Measurements from ENCODE around the gene EGFR. TPM values are rescaled to one million over a fixed set of nuclear protein-coding genes. Genes with fewer than 3 reads are reported as not detected.

Gene EGFR
- polyA plus RNA-seq, 2 of the 4 experiments (the other 2 are of a cell fraction), result 59.5 to 63.8 TPM

DNA sequence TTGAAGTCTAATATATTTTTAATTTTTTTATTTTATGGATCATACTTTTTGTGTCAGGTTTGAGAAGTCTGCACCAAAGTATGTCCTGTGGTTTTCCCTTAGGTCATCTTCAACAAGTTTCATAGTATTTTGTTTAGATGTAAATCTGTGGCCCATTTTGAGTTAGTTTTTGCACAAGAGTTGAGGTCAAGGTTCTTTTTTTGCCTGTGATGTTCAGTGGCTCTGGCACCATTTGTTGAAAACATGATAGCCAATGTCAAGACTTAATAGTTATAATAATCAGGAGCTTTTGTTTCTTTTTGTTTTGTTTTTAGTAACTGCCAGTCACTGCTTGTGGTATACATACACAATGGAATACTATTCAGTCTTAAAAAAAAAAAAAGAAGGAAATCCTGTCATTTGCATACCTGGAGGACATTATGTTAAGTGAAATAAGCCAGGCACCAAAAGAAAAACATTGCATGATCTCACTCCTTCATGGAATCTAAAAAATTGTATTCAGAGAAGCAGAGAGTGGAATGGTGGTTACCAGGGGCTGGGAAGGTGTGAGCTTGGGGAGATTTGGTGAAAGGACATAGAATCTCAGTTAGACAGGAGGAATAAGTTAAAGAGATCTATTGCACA is 61.3 kb downstream of the EGFR start (continued):
- TF ChIP-seq, protein P1, sequence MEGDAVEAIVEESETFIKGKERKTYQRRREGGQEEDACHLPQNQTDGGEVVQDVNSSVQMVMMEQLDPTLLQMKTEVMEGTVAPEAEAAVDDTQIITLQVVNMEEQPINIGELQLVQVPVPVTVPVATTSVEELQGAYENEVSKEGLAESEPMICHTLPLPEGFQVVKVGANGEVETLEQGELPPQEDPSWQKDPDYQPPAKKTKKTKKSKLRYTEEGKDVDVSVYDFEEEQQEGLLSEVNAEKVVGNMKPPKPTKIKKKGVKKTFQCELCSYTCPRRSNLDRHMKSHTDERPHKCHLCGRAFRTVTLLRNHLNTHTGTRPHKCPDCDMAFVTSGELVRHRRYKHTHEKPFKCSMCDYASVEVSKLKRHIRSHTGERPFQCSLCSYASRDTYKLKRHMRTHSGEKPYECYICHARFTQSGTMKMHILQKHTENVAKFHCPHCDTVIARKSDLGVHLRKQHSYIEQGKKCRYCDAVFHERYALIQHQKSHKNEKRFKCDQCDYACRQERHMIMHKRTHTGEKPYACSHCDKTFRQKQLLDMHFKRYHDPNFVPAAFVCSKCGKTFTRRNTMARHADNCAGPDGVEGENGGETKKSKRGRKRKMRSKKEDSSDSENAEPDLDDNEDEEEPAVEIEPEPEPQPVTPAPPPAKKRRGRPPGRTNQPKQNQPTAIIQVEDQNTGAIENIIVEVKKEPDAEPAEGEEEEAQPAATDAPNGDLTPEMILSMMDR (IDR thresholded peaks at IDR 0.05), result no peak
- no peak for TF ChIP-seq FOSL2 (IDR thresholded peaks at IDR 0.05)
- TF ChIP-seq FOSL2 (CRISPR knock-in tag; IDR thresholded peaks at IDR 0.05), result no peak
- TF ChIP-seq HOXA7 (CRISPR knock-in tag; IDR thresholded peaks at IDR 0.05), result no peak
- no peak for TF ChIP-seq FOXS1 (CRISPR knock-in tag; IDR thresholded peaks at IDR 0.05)
- TF ChIP-seq, protein P2, sequence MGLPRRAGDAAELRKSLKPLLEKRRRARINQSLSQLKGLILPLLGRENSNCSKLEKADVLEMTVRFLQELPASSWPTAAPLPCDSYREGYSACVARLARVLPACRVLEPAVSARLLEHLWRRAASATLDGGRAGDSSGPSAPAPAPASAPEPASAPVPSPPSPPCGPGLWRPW (IDR thresholded peaks at IDR 0.05), result no peak
- TF ChIP-seq ZFP36 (IDR thresholded peaks at IDR 0.05; ENCODE audit: borderline replicate concordance, partially characterized antibody), result no peak

DNA sequence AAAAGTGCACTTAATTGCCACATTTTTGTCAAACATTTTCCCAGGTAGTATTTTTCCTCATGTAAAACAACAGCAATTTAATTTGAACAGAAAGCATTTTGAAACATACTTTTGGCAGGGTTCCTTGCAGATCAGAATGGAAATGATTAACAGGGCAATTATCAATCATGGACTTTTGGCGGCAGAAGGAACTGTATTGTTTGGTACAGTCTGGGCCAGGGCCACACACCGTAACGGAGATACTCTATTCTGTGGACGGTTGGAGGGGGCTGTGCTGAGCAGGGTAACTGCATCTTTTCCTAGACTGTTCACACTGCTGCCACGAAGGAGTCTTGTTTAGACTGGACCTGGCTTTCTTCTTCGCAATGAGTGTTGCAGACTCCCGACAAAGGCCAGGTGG is 62.3 kb downstream of the EGFR start:
- FAIRE-seq, result no peak
- 61% methylated on average over 7 of the region's 7 CpGs for WGBS (ENCODE audit: missing lambda C conversion rate)

DNA sequence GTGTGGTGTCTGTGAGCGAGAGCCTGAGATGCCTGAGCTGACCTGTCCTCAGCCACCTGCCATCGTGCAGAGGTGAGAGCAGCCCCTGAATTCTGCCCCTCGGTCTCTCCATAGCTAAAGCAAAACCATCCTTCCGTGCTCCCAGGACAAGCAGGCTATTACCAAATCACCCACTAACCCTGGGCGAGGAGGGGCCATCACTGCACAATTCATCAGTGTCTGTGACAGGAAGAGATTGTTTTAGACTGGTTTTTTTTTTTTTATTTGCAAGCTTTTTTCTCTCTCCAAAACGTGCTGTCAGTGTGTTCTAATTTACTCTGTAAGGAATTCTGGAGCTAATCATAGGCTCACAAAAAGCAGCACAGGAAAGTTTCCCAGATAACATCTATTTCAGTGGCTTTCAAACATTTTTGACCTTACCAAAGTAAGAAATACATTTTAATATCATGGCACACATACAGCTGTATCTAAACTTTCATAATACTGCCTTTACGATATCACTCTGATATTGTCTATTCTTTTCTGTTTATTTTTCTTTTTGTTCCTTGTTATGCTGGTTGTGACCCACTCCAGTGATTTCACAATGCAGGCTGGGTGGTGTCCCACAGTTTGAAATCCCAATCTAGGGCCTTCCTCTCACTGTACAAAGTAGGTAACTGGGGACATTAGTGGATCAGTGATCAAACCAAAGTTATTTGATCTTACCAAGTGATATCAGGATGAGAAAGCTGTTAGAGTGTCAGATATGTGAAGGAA is 62.8 kb downstream of the EGFR start:
- ChIA-PET POLR2A (no interaction called here), CTCF (interaction anchor here (0.7 to 1.7 kb wide), 4 partner anchors 11 to 308 kb away, joined by 3 to 7 read pairs (median 4); no protein-coding TSS in a partner anchor)
- Histone ChIP-seq H3K9me3 (no peaks in the 10 kb centered on the region), H3K27ac (peak overlapping the region; percentile 37 to 76; a peak in 5 of 6 replicates), H3K4me3 (no peak overlapping the region), H3K4me2 (peak overlapping the region; percentile 48), H3K4me1 (peaks cover 94% of the 10 kb centered on the region)
- no peak for ATAC-seq
- FAIRE-seq, result peak; percentile 85
- TF ChIP-seq CEBPB (IDR thresholded peaks at IDR 0.05) (peak in 1 of 2 experiments; percentile 19; a peak in 2 of 4 replicates), ESRRA (IDR thresholded peaks at IDR 0.05; ENCODE audit: borderline replicate concordance, low read length) (no peak)
- 70% methylated on average over 7 of the region's 7 CpGs for WGBS (ENCODE audit: missing lambda C conversion rate)
- no peak for DNase-seq (ENCODE audit: low read depth in 1 of 2, low spot score in 1 of 2)

More for the DNA sequence above, 62.3 kb downstream of the EGFR start:
- TF ChIP-seq, protein P3, sequence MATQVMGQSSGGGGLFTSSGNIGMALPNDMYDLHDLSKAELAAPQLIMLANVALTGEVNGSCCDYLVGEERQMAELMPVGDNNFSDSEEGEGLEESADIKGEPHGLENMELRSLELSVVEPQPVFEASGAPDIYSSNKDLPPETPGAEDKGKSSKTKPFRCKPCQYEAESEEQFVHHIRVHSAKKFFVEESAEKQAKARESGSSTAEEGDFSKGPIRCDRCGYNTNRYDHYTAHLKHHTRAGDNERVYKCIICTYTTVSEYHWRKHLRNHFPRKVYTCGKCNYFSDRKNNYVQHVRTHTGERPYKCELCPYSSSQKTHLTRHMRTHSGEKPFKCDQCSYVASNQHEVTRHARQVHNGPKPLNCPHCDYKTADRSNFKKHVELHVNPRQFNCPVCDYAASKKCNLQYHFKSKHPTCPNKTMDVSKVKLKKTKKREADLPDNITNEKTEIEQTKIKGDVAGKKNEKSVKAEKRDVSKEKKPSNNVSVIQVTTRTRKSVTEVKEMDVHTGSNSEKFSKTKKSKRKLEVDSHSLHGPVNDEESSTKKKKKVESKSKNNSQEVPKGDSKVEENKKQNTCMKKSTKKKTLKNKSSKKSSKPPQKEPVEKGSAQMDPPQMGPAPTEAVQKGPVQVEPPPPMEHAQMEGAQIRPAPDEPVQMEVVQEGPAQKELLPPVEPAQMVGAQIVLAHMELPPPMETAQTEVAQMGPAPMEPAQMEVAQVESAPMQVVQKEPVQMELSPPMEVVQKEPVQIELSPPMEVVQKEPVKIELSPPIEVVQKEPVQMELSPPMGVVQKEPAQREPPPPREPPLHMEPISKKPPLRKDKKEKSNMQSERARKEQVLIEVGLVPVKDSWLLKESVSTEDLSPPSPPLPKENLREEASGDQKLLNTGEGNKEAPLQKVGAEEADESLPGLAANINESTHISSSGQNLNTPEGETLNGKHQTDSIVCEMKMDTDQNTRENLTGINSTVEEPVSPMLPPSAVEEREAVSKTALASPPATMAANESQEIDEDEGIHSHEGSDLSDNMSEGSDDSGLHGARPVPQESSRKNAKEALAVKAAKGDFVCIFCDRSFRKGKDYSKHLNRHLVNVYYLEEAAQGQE (IDR thresholded peaks at IDR 0.05), result no peak
- TF ChIP-seq NR3C1 (IDR thresholded peaks at IDR 0.05), result no peak
- no peak for TF ChIP-seq CHD2 (IDR thresholded peaks at IDR 0.05; ENCODE audit: low read length, partially characterized antibody)
- TF ChIP-seq CHD4 (IDR thresholded peaks at IDR 0.05; ENCODE audit: borderline replicate concordance), result no peak
- TF ChIP-seq EHMT2 (IDR thresholded peaks at IDR 0.05; ENCODE audit: low read depth), result no peak
- TF ChIP-seq, protein P2 (IDR thresholded peaks at IDR 0.05), result no peak
- no peak for TF ChIP-seq BHLHE40 (IDR thresholded peaks at IDR 0.05; ENCODE audit: low read depth, low read length)
- no peak for TF ChIP-seq CBX8 (IDR thresholded peaks at IDR 0.05)
- TF ChIP-seq EHF (CRISPR knock-in tag; IDR thresholded peaks at IDR 0.05), result no peak
- no peak for TF ChIP-seq HDAC2 (IDR thresholded peaks at IDR 0.05)
- no peak for TF ChIP-seq FOXS1 (CRISPR knock-in tag; IDR thresholded peaks at IDR 0.05)
- TF ChIP-seq JUNB (IDR thresholded peaks at IDR 0.05), result no peak
- H3K4me1 ChIP-seq, result peaks cover 94% of the 10 kb centered on the region
- H3K9me3 ChIP-seq, result no peaks in the 10 kb centered on the region
- DNase-seq (ENCODE audit: low read depth in 1 of 2, low spot score in 1 of 2) (no peak), ATAC-seq (peak in 1 of 2 experiments; percentile 37; a peak in 2 of 6 replicates)
- peak overlapping the region; percentile 37 to 76; a peak in 5 of 6 replicates for H3K27ac ChIP-seq
- CTCF ChIA-PET, result interaction anchor here (0.6 to 2.2 kb wide), 7 partner anchors 11 to 308 kb away, joined by 3 to 7 read pairs (median 3); no protein-coding TSS in a partner anchor
- H3K4me3 ChIP-seq, result no peak overlapping the region
- POLR2A ChIA-PET, result no interaction called here
- peak overlapping the region; percentile 48 for H3K4me2 ChIP-seq

All from A549 (cell line).